Fibroblast of peridontal ligament (primary cell): ENCODE data around the gene KANK2.
"Not testable (repeated sequence)": the region's sequence is repeated elsewhere in the genome, so short reads cannot be mapped to it uniquely, and the experiment has no call there.

ENCODE experiments used
- DNase-seq: peaks from one replicate; pipeline ENCODE4 v3.0.0-alpha.2; 2010; ENCODE audit errors: extremely low read depth

The KANK2 gene

DNA sequence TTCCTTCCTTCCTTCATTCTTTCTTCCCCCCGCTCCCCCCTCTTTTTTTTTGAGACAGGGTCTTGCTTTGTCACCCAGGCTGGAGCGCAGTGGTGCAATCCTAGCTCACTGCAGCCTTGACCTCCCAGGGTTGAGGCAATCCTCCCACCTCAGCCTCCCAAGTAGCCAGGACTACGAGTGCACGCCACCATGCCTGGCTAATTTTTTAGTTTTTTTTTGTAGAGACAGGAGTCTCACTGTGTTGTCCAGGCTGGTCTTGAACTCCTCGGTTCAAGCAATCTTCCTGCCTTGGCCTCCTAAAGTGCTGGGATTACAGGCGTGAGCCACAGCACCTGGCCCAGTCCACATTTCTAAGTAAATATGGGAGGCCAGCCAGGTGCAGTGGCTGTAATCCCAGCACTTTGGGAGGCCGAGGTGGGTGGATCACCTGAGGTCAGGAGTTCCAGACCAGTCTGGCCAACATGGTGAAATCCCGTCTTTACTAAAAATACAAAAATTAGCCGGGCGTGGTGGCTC is 57.3 kb downstream of the KANK2 start:
- not testable (repeated sequence) for DNase-seq

DNA sequence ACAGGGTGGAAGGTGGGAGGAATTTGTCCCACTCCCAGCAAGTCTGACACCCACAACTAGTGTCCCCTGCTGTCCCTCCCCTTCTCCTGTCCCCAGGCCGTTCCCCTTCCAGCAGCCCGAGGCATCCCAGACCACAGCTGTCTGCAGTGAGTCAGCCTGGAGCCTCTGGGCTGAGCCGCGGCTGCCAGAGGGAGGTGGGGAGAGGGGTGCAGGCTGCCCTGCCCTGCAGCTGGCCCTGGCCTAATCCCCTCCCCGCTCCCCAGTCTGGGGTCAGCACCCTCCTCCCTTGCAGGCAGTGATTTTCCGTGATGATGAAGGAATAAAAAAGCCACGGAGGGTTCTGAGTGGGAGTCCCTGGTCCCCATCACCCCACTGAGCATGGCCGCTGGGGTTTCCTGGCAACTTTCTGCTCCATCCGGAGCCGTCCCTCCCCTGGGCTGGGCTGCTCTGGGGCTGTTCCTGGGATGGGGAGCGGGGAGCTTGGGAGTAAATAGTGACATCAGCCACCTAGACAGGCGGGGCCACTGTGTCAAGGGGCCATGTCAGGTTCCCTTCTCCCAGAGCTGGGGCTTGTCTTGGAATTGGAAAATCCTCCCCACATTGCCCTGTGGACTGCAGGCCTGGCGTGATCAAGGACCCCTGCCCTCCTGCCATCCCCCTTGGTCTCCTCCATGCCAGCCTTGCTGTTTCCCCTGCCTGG is 58.6 kb downstream of the KANK2 start:
- DNase-seq, result peak; percentile 67

DNA sequence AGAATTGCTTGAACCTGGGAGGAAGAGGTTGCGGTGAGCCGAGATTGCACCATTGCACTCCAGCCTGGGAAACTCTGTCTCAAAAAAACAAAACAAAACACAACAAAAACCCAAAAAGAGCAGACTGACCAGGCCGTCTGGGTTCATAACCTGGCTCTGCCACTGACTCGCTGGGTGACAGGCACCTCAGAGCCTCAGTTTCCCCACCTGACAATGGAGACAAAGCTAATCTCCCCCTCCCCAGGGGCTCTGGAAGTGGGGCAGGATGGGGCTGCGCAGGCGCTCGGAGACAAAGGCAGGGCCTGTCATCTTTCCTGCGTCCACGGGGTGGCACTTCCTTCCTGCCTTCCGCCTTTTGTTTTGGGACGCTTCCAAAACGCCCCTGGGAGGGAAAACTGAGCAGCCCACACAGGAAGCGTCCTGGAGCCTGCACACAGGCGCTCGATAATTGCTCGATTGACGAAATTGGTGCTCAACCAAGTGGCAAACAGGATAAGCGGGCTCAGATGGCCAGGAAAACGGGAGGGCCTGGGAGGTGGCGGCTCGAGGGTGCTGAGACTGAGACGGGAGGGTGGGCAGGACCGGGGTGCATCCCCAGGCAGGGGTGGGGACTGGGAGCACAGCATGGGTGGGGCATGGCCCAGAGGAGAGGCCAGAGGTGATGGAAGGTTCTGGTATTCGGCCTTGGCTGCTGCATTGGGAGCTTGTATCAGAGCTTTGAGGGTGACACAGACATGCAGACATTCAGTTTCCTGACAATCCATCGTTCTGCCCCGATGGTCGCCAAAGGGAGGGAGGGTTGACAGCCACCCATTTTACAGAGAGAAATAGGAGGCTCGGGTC is 59.6 kb downstream of the KANK2 start:
- DNase-seq, result peak; percentile 95

DNA sequence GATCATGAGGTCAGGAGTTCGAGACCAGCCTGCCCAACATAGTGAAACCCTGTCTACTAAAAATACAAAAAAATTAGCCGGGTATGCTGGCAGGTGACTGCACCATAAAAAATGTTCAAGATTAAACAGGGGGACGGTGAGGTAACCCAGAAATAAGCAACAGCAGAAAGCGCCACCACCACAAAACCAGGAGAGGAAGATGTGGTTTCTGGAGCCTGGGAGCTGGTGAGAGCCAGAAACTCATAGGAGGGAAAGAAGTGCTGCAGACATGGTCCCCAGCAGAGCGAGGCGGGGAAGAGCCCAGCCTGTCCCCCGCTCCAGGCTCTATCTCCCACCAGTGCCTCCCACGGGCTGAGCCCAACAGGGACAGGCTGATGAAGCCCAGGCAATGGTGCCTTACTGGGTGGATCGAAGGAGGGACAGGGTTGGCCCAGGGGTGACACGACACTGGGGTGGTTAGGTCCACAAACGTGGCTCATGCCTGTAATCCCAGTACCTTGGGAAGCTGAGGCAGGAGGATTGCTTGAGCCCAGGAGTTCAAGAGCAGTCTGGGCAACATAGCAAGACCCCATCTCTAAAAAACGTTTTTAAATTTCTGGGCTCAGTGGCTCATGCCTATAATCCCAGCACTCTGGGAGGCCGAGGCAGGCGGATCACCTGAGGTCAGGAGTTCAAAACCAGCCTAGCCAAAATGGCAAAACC is 60.8 kb downstream of the KANK2 start:
- DNase-seq, result no peak

DNA sequence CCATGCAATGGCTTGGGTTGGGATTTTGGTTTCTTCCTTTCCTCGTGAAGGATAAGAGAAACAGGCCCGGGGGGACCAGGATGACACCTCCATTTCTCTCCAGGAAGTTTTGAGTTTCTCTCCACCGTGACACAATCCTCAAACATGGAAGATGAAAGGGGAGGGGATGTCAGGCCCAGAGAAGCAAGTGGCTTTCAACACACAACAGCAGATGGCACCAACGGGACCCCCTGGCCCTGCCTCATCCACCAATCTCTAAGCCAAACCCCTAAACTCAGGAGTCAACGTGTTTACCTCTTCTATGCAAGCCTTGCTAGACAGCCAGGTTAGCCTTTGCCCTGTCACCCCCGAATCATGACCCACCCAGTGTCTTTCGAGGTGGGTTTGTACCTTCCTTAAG is 65.9 kb downstream of the KANK2 start:
- no peak for DNase-seq

DNA sequence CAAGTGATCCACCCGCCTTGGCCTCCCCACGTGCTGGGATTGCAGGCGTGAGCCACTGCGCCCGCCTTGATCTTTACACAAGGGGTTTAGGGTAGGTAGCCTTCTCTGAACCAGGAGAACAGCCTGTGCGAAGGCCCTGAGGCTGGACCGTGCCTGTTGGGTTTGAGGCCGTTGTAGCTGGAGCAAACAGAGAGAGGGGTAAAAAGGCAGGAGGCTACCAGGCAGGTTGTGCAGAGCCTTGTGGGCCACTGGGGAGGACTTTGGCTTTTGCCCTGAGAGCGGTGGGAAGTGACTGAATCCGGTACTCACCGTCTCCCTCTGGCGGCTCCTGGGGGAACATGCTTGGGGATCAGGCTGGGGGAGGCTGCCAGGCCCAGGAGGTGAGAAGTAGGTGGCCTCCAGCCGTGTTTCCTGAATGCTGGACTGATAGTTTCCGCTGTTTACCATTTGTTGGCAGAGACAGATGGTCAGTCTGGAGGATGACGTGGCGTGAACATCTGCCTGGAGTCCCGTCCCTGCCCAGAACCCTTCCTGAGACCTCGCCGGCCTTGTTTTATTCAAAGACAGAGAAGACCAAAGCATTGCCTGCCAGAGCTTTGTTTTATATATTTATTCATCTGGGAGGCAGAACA is 66.4 kb downstream of the KANK2 start:
- DNase-seq, result peak; percentile 56

DNA sequence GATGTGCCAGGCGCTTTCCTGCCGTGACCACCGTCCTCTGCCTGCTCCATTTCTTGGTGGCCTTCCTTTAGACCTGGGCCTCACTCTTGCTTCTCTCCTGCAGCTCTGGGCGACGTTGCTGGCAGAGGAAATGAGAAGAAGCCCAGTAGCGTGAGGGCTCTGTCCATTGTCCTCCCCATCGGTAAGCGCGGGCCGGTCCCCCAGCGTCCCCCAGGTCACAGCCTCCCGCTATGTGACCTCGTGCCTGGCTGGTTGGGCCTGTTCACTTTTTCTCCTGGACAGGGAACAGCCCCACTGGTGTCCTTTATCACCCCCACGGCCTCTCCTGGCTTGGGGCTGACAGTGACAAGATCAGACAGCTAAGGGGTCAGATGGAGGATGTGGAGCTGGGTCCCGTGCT is 69.4 kb downstream of the KANK2 start:
- no peak for DNase-seq

DNA sequence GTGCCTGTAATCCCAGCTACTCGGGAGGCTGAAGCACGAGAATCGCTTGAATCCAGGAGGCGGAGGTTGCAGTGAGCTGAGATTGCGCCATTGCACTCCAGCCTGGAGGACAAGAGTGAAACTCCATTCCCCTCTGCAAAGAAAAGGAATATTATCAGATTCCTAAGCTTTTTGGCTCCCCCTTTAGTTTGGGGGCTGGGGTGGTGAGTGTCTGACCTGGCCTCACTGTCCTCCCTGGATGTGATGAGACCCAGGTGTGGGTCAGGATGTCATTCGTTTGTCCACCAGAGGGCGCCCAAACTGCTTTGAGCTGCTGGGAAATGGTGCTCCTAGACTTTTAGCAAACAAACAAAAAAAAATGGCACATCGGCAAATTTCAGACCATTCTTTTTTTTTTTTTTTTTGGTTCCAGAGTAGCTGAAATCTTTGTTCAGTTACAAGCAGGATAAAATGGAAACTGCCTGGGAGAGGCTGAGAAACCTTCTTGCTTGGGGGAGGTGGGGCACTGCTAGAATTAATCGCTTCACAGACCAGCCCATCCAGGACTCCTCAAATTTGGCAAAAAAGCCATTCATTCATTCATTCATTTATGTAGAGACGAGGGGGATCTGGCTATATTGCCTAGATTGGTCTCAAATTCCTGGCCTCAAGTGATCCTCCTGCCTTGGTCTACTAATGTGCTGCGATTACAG is 71.2 kb downstream of the KANK2 start:
- peak; percentile 69 for DNase-seq

DNA sequence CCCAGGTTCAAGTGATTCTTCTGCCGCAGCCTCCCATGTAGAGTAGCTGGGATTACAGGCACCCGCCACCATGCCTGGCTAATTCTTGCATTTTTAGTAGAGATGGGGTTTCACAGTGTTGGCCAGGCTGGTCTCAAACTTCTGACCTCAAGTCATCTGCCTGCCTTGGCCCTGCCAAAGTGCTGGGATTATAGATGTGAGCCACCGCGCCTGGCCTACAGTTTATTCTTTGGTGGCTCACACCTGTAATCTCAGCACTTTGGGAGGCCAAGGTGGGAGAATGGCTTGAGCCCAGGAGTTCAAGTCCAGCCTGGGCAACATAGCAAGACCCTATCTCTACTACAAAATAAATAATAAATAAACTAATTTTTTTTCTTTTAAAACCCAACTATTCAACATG is 73.2 kb downstream of the KANK2 start:
- DNase-seq, result not testable (repeated sequence)

DNA sequence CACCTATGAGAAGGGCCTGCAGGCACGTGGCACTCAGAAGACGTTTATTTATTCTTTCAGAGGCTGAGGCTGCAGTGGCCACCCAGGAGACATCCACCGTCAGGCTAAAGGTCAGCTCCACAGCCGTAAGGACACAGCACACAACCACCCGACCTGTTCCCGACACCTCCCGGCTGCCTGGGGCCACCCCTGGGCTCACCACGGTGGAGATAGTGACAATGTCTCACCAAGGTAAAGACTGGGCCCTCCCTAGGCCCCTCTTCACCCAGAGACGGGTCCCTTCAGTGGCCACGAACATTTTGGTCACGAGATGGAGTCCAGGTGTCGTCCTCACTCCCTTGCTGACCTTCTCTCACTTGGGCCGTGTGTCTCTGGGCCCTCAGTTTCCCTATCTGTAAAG is 74.2 kb downstream of the KANK2 start:
- no peak for DNase-seq

DNA sequence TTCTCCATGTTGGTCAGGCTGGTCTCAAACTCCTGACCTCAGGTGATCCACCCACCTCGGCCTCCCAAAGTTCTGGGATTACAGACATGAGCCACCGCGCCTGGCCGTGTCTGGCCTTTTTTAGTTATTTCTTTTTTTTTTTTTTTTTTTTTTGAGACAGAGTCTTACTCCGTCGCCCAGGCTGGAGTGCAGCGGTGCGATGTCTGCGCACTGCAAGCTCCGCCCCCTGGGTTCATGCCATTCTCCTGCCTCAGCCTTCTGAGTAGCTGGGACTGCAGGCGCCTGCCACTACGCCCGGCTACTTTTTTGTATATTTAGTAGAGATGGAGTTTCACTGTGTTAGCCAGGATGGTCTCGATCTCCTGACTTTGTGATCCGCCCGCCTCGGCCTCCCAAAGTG is 75.4 kb downstream of the KANK2 start:
- not testable (repeated sequence) for DNase-seq

DNA sequence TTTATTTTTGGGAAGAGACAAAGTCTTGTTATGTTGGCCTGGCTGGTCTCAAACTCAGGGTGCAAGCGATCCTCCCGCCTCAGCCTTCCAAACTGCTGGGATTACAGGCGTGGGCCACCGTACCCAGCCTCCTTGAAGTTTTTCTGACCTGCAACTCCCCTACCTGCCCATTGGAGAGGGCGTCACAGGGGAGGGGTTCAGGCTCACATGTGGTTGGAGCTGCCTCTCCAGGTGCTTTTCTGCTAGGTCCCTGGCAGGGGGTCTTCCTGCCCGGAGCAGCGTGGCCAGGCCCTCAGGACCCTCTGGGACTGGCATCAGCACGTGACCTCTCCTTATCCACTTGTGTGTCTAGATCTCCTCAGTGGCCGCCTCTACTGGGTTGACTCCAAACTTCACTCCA is 80.8 kb downstream of the KANK2 start:
- no peak for DNase-seq

DNA sequence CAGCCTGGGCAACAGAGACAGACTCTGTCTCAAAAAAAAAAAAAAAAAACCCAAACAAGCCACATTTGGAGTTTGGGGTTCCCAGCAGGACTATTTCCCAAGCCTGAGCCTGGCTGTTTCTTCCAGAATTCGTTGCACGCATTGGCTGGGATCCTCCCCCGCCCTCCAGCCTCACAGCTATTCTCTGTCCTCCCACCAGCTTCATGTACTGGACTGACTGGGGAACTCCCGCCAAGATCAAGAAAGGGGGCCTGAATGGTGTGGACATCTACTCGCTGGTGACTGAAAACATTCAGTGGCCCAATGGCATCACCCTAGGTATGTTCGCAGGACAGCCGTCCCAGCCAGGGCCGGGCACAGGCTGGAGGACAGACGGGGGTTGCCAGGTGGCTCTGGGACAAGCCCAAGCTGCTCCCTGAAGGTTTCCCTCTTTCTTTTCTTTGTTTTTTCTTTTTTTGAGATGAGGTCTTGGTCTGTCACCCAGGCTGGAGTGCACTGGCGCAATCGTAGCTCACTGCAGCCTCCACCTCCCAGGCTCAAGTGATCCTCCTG is 81.4 kb downstream of the KANK2 start:
- no peak for DNase-seq

DNA sequence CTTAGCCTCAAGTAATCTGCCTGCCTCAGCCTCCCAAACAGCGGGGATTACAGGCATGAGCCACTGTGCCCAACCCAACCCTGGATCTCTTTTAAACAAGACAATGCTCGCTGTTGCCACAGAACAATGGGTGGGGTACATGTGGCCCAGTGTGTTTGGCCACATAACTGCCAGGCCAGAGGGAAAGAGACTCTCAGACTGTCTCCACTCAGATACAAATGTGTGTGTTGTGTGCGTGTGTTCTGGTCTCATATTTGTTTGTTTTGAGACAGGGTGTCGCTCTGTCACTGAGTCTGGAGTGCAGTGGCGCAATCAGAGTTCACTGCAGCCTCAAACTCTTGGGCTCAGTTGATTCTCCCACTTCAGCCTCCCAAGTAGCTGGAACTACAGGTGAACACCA is 82.3 kb downstream of the KANK2 start:
- DNase-seq, result no peak
